ENCODE data around the gene ZNF565. TPM values are rescaled to one million over a fixed set of nuclear protein-coding genes. Genes with fewer than 3 reads are reported as not detected.
A peak's percentile ranks its signal among the peaks of the same experiment; 100 is the strongest.

The ZNF565 gene
- total and polyA plus RNA-seq, 2 of the 13 experiments (the other 11 are each of a cell fraction or from before 2014, with no cell fraction given) = 1.8 to 5.2 TPM

DNA sequence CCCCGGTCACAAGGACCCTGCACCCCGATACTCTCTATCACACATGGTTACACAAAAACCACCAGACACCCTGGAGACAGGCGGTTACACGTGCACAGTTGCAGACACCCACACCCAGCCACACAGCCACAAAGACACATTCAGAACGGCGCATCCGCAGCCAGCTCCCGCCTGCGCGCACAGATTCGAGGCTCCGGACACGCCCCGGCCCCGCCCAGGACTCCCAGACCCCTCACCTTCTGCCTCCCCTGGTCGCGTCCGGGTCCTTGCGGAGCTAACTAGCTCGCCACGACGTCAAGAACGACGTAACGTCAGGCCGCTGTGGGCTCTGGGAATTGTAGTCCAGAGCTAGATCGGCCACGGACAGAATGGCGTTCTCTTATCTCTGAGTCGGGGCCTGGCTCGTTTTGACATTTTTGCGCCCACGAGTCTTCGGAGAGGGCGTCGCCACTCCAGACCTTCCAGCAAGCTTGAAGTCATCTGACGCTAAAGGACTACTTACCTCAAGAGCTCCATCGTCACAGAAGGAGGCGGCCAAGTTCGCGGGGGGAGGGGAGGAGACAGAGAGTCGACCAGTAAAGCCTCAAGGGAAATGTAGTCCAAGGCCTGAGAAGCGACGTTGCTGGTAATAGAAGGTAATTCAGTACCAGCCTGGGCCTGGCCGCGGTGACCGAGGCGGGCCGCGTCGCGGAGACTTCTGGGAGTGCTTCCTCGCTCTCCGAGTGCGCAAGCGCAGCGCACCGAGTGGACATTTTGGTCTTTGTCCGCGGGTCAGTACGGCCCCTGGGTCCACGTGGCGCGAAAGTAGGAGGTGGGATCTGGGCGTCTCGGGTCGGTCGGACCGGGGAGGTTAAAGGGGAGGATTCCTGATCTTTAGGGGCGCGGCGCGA, at the start of gene ZNF565, which contains the start of gene ZNF146 (continued):
- TF ChIP-seq TBL1XR1 (IDR thresholded peaks at IDR 0.05; ENCODE audit: borderline replicate concordance, low read length, partially characterized antibody) (peak; percentile 16), REL (CRISPR knock-in tag; conservative IDR thresholded peaks at IDR 0.05) (no peak), ZNF629 (CRISPR knock-in tag; conservative IDR thresholded peaks at IDR 0.05) (no peak), ATRX (CRISPR knock-in tag; IDR thresholded peaks at IDR 0.05; ENCODE audit: borderline replicate concordance) (no peak), HDAC6 (IDR thresholded peaks at IDR 0.05; ENCODE audit: low read depth, low read length) (no peak), ZNF780A (CRISPR knock-in tag; IDR thresholded peaks at IDR 0.05) (no peak), ZNF10 (CRISPR knock-in tag; IDR thresholded peaks at IDR 0.05; ENCODE audit: borderline replicate concordance, low read depth) (no peak), ZNF749 (CRISPR knock-in tag; IDR thresholded peaks at IDR 0.05; ENCODE audit: borderline replicate concordance) (no peak), PHF21A (CRISPR knock-in tag; IDR thresholded peaks at IDR 0.05) (peak; percentile 62), MATR3 (CRISPR knock-in tag; IDR thresholded peaks at IDR 0.05) (no peak), NFKB2 (CRISPR knock-in tag; IDR thresholded peaks at IDR 0.05; ENCODE audit: borderline replicate concordance) (peak; percentile 71), ZNF264 (CRISPR knock-in tag; IDR thresholded peaks at IDR 0.05) (peak; percentile 48; the same call in 1 of the 2 replicates), ZNF788 (CRISPR knock-in tag; IDR thresholded peaks at IDR 0.05; ENCODE audit: borderline replicate concordance) (peak; percentile 28; the same call in 1 of the 2 replicates)
- TF ChIP-seq, protein P1, sequence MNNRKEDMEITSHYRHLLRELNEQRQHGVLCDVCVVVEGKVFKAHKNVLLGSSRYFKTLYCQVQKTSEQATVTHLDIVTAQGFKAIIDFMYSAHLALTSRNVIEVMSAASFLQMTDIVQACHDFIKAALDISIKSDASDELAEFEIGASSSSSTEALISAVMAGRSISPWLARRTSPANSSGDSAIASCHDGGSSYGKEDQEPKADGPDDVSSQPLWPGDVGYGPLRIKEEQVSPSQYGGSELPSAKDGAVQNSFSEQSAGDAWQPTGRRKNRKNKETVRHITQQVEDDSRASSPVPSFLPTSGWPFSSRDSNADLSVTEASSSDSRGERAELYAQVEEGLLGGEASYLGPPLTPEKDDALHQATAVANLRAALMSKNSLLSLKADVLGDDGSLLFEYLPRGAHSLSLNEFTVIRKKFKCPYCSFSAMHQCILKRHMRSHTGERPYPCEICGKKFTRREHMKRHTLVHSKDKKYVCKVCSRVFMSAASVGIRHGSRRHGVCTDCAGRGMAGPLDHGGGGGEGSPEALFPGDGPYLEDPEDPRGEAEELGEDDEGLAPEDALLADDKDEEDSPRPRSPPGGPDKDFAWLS (CRISPR knock-in tag; IDR thresholded peaks at IDR 0.05; ENCODE audit: borderline replicate concordance) = 0 out of 2 replicates have a peak, but pooled peaks have one; percentile 50
- TF ChIP-seq, protein P2, sequence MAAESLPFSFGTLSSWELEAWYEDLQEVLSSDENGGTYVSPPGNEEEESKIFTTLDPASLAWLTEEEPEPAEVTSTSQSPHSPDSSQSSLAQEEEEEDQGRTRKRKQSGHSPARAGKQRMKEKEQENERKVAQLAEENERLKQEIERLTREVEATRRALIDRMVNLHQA (CRISPR knock-in tag; IDR thresholded peaks at IDR 0.05) = no peak
- TF ChIP-seq, protein P3, sequence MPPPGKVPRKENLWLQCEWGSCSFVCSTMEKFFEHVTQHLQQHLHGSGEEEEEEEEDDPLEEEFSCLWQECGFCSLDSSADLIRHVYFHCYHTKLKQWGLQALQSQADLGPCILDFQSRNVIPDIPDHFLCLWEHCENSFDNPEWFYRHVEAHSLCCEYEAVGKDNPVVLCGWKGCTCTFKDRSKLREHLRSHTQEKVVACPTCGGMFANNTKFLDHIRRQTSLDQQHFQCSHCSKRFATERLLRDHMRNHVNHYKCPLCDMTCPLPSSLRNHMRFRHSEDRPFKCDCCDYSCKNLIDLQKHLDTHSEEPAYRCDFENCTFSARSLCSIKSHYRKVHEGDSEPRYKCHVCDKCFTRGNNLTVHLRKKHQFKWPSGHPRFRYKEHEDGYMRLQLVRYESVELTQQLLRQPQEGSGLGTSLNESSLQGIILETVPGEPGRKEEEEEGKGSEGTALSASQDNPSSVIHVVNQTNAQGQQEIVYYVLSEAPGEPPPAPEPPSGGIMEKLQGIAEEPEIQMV (CRISPR knock-in tag; IDR thresholded peaks at IDR 0.05; ENCODE audit: low read depth) = no peak; the same call in 1 of the 2 replicates
- TF ChIP-seq, protein P4, sequence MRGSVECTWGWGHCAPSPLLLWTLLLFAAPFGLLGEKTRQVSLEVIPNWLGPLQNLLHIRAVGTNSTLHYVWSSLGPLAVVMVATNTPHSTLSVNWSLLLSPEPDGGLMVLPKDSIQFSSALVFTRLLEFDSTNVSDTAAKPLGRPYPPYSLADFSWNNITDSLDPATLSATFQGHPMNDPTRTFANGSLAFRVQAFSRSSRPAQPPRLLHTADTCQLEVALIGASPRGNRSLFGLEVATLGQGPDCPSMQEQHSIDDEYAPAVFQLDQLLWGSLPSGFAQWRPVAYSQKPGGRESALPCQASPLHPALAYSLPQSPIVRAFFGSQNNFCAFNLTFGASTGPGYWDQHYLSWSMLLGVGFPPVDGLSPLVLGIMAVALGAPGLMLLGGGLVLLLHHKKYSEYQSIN (CRISPR knock-in tag; IDR thresholded peaks at IDR 0.05; ENCODE audit: borderline replicate concordance) = no peak
- TF ChIP-seq, protein P5, sequence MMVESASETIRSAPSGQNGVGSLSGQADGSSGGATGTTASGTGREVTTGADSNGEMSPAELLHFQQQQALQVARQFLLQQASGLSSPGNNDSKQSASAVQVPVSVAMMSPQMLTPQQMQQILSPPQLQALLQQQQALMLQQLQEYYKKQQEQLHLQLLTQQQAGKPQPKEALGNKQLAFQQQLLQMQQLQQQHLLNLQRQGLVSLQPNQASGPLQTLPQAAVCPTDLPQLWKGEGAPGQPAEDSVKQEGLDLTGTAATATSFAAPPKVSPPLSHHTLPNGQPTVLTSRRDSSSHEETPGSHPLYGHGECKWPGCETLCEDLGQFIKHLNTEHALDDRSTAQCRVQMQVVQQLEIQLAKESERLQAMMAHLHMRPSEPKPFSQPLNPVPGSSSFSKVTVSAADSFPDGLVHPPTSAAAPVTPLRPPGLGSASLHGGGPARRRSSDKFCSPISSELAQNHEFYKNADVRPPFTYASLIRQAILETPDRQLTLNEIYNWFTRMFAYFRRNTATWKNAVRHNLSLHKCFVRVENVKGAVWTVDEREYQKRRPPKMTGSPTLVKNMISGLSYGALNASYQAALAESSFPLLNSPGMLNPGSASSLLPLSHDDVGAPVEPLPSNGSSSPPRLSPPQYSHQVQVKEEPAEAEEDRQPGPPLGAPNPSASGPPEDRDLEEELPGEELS (CRISPR knock-in tag; IDR thresholded peaks at IDR 0.05) = peak; percentile 47; the same call in 1 of the 2 replicates
- TF ChIP-seq, protein P6, sequence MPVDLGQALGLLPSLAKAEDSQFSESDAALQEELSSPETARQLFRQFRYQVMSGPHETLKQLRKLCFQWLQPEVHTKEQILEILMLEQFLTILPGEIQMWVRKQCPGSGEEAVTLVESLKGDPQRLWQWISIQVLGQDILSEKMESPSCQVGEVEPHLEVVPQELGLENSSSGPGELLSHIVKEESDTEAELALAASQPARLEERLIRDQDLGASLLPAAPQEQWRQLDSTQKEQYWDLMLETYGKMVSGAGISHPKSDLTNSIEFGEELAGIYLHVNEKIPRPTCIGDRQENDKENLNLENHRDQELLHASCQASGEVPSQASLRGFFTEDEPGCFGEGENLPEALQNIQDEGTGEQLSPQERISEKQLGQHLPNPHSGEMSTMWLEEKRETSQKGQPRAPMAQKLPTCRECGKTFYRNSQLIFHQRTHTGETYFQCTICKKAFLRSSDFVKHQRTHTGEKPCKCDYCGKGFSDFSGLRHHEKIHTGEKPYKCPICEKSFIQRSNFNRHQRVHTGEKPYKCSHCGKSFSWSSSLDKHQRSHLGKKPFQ (CRISPR knock-in tag; IDR thresholded peaks at IDR 0.05; ENCODE audit: insufficient replicate concordance) = no peak

Data from HepG2 (cell line).